Stimulated activated effector memory CD8-positive, alpha-beta T cell treated with anti-CD3 and anti-CD28 coated beads, Interleukin-12 subunit alpha, Interleukin-12 subunit beta, amount 100 ng/mL, for 72 hours (primary cell): ENCODE results near the gene CD19.

ENCODE experiments used
- ATAC-seq: fragments of 150-1000 bp; cut with Tn5 transposase; 2 replicates; pipeline ENCODE4 v1.10.0; 2021
- DNase-seq, 2 donors: peaks; one replicate each; pipeline ENCODE4 v3.0.0; 2021 to 2022; ENCODE audit warnings: low spot score in 2 of 2
- H3K27ac Mint-ChIP-seq: one replicate; pipeline ENCODE4 v1.8.0; 2022; ENCODE audit warnings: mild to moderate bottlenecking, mixed read lengths
- H3K36me3 Mint-ChIP-seq: one replicate; pipeline ENCODE4 v1.8.0; 2022; ENCODE audit warnings: mild to moderate bottlenecking, mixed read lengths
- H3K4me1 Mint-ChIP-seq: one replicate; pipeline ENCODE4 v1.8.0; 2022; ENCODE audit warnings: mixed read lengths
- H3K4me3 Mint-ChIP-seq: one replicate; pipeline ENCODE4 v1.8.0; 2022; ENCODE audit warnings: mild to moderate bottlenecking, mixed read lengths
- H3K9me3 Mint-ChIP-seq: one replicate; pipeline ENCODE4 v1.8.0; 2022; ENCODE audit warnings: mixed read lengths

The CD19 gene

DNA sequence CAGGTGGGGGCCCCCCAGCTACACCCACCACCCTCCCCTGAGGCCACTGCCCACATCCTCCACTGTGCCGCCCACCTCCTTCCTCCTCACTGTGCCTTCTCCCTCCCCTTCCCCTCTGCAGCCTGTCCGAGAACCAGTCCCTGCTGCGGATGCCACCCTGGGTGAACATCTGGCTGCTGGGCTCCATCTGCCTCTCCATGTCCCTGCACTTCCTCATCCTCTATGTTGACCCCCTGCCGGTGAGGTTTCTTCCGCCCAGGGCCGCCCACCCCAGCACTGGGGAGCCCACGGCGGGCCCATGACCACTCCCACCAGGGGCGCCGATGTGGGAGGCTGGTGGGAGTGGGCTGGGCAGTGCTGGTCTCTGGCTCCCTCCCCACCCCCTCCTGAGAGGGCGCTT lies 28.9 kb upstream of the CD19 start:
- H3K27ac Mint-ChIP-seq, result no peak overlapping the region
- no peak overlapping the region for H3K4me3 Mint-ChIP-seq
- no peaks in the 10 kb centered on the region for H3K4me1 Mint-ChIP-seq
- H3K9me3 Mint-ChIP-seq, result no peaks in the 10 kb centered on the region
- ATAC-seq, result peak; percentile 52
- peaks cover 22% of the 10 kb centered on the region for H3K36me3 Mint-ChIP-seq
- no peak for DNase-seq

DNA sequence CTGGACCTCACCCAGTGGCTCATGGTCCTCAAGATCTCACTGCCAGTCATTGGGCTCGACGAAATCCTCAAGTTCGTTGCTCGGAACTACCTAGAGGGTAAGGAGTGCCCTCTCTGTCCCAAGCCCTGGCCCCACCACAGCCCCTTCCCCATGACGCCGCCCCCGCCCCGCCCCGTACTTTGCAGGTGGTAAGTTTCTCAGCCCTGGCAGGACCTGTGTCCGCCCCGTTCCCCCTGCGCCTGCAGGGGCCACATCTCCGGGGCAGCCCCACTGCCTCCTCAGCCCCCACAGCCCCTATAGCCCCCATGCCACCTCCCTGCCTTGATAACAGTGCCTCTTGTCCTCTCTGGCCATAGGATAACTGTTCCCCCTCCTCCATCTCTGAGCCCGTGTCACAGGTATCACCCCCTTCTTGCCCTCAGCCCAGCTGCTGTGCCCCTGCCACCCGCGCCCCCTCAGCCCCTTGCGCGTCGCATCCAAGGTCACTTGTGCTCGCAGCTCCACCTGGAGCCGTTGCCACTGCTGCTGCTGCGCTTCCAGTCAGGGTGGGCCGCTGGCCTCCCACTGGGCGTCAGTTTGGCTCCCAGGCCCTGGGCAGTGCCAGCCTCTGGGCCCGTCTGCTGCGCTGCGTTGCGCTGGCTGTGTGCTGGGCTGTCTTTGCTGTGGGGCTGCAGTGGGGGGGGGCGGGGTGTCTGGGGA lies 28.3 kb upstream of the CD19 start:
- ATAC-seq (no peak), DNase-seq (no peak)
- Mint-ChIP-seq H3K4me1 (no peaks in the 10 kb centered on the region), H3K9me3 (no peaks in the 10 kb centered on the region), H3K4me3 (no peak overlapping the region), H3K27ac (no peak overlapping the region), H3K36me3 (peaks cover 25% of the 10 kb centered on the region)

DNA sequence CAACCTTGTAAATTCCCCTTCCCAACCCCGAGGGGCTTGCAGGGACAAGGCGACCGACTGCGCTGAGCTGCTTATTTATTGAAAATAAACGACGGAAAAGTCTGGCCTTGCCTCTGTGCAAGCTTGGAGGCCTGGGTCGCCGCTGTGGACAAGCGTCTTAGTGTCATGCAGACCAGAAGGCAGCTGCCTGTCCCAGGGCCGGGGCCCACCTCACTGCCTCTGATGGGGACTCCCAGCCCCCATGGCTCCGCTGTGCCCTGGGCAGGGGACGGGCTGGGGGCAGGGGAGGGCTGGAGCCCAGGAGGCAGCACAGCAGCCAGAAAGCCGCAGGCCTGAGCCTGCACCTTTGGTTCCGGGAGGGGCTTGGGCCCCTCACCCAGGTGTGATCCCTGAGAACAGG lies 27.4 kb upstream of the CD19 start:
- H3K9me3 Mint-ChIP-seq, result no peaks in the 10 kb centered on the region
- ATAC-seq, result no peak
- H3K4me1 Mint-ChIP-seq, result no peaks in the 10 kb centered on the region
- H3K4me3 Mint-ChIP-seq, result no peak overlapping the region
- H3K36me3 Mint-ChIP-seq, result peaks cover 31% of the 10 kb centered on the region
- no peak overlapping the region for H3K27ac Mint-ChIP-seq
- DNase-seq, result no peak

DNA sequence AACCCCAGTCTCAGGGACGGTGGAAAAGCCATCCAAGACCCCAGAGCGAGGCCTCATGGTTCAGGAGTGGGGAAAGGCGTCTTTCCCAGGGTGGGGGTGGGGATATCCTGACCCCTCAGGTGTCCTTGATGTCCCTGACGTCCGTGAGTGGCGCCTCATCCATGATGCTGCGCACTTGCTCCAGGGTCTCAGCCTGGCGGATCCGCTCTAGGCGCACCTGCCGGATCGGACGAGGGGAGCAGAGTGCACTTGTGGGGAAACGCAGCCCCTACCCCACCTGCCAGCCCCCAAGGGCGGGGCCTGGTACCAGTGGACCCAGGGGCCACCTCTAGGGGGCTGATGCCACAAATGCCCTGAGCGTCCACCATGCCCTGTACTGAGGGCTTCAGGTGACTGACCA lies 26.9 kb upstream of the CD19 start:
- Mint-ChIP-seq H3K4me1 (no peaks in the 10 kb centered on the region), H3K36me3 (peaks cover 36% of the 10 kb centered on the region), H3K27ac (no peak overlapping the region), H3K9me3 (no peaks in the 10 kb centered on the region), H3K4me3 (no peak overlapping the region)
- DNase-seq (no peak), ATAC-seq (no peak)

DNA sequence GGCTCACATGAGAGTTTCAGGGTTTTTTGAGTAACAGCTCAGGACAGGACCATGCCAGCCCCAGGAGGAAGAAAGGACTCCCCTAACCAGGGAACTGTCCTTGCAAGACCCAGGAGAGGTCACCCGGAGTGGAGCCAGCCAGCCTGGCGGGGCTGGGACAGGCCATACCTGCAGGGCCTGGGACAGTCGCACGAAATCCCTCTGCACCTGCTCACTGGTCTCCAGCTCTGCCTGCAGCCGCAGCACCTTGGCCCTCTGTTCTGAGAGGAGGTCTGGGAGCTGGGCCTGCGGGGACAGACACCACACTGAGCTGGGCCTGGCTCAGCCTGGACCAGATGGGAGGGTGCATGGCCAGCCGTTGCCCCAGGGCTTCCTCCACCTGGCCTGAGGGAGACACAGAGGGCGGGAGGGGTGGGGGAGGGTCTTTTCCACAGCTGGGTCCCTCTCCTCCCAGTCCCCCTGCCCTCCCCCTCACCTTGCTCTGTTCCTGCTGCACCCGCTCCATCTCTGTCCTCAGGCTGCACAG lies 26.5 kb upstream of the CD19 start:
- H3K4me1 Mint-ChIP-seq, result no peaks in the 10 kb centered on the region
- DNase-seq, result no peak
- H3K27ac Mint-ChIP-seq, result no peak overlapping the region
- H3K4me3 Mint-ChIP-seq, result no peak overlapping the region
- ATAC-seq, result no peak
- peaks cover 41% of the 10 kb centered on the region for H3K36me3 Mint-ChIP-seq
- H3K9me3 Mint-ChIP-seq, result no peaks in the 10 kb centered on the region

DNA sequence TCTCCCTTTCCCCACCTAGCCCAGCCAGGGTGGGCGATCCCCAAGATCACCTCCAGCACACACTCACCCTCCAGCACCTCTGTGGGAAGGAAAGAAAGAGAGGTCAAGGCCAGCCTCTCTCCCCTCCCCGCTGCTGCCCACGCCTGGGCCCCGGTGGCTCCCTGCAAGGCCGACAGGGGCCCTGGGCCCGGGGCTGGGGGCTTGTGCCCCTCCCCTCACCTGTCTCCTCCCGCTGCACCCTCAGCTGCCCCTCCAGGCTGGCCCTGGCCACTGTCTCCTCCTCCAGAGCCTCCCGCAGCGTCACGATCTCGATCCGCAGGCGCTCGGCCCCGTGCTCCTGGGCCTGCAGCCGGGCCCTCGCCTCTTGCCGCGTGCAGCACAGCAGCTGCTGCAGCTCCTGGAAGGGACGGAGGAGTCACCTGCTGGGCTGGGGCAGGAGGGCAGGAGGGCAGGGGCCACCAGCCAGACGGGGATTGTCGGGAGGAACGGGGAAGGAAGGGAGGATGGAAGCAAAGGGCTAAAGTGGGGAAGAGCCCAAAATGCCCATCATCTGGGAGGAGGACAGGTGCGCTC lies 25.9 kb upstream of the CD19 start:
- DNase-seq, result no peak
- Mint-ChIP-seq H3K9me3 (no peaks in the 10 kb centered on the region), H3K27ac (no peak overlapping the region), H3K36me3 (peaks cover 46% of the 10 kb centered on the region), H3K4me3 (no peak overlapping the region), H3K4me1 (no peaks in the 10 kb centered on the region)
- no peak for ATAC-seq

DNA sequence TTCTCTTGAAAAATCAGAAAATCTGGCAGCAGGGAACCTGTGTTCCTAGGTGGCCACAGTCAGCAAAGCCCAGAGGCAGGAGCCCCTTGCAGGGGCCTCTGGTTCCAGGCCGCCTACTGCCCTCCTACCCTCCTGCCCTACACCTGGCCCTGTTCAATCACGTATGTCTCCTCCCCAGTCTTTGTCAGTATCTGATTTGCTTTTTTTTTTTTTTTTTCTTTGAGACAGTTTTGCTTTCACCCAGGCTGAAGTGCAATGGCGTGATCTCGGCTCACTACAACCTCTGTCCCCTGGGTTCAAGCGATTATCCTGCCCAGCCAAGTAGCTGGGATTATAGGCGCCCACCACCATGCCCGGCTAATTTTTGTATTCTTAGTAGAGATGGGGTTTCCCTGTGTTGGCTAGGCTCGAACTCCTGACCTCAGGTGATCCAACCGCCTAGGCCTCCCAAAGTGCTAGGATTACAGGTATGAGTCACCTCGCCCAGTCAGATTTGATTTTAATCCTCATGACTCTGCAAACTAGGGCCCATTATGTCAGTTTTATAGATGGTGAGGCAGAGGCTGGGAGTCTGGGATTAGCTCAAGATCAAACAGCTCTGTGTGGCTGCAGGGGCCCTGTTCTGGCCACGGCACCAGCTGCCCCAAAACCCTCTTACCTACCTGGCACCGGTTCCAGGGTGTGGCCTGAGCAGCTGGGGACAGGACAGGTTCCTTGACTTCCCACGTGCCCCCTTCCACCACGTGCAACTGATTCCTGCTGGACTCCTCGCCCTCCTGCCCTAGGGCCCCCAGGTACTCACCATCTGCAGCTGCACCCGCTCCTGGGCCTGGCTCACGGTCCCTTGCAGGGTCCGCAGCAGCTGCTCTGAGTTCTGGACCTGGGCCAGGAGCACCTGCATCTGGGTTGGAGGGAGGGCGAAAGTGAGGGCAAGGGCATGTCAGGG lies 21.4 kb upstream of the CD19 start:
- Mint-ChIP-seq H3K27ac (no peak overlapping the region), H3K36me3 (peaks cover 85% of the 10 kb centered on the region), H3K9me3 (no peaks in the 10 kb centered on the region), H3K4me1 (no peaks in the 10 kb centered on the region), H3K4me3 (no peak overlapping the region)
- ATAC-seq (peak; percentile 58), DNase-seq (no peak)

DNA sequence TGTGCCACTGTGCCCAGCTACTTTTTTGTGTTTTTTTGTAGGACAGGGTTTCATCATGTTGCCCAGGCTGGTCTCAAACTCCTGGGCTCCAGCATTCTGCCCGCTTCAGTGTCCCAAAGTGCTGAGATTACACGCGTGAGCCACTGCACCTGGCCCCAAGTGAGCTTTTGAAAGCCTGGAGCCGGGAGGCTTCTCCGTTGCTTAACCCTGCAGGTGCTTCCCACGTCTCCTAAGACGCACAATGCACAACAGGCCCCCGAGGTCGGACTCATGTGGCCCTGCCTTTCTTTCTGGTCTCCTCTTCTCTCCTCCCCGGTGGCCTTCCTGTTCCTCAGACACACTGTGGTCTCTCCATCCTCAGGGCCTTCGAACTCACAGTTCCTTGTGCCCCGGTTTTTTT lies 19.2 kb upstream of the CD19 start:
- no peaks in the 10 kb centered on the region for H3K9me3 Mint-ChIP-seq
- H3K4me3 Mint-ChIP-seq, result no peak overlapping the region
- H3K4me1 Mint-ChIP-seq, result no peaks in the 10 kb centered on the region
- DNase-seq (no peak), ATAC-seq (no peak)
- peaks cover 90% of the 10 kb centered on the region for H3K36me3 Mint-ChIP-seq
- no peak overlapping the region for H3K27ac Mint-ChIP-seq

DNA sequence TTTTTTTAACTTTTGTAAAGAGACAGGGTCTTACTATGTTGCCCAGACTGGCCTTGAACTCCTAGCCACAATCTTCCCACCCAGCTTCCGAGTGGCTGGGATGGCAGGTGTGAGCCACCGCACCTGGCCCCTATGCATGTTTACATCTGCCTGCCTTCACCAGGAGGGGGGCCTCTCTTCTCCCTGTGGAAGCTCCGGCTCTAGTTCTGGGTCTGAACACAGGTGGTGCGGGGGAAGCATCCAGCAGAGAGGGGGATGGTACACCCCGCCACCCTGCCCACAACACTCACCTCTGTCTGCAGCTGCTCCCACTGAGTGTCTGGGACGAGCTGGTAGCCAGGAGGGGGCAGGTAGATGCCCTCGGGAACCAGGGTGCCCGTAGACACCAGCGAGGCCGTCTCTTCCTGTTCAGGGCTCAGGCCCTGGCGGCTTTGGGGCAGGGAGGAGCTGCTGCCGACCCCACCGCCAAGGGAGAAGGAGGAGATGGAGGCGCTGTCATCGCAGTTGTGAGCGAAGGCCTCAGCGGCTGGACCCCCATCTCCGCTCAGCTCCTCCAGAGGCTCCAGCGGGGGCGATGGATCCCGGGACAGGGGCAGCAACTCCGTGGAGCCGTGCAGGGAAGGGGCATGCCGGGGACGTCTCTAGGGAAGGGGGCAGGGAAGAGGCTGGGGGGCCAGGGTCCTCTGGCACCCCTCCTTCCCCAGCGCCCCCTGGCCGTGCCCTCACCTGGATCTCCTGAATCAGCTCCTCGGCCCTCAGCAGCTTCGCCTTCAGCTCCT lies 17.6 kb upstream of the CD19 start:
- Mint-ChIP-seq H3K9me3 (no peaks in the 10 kb centered on the region), H3K36me3 (peaks cover 97% of the 10 kb centered on the region), H3K4me3 (no peak overlapping the region), H3K4me1 (no peaks in the 10 kb centered on the region), H3K27ac (peak overlapping the region; percentile 3)
- ATAC-seq (no peak), DNase-seq (no peak)

DNA sequence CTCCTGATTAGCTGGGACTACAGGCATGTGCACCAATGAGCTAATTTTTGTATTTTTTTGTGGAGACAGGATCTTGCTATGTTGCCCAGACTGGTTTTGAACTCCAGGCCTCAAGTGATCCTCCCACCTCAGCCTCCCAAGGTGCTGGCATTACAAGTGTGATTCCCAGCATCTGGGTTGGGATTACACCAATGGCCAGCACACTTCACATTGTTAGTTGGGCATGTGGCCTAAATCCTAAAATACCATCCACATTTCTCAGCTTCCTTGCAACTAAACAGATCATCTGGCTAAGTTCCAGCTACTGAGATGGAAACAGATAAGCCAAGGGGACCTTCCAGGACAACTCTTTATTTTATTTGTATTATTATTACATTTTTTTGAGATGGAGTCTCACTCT lies 16.6 kb upstream of the CD19 start:
- ATAC-seq (no peak), DNase-seq (no peak)
- Mint-ChIP-seq H3K9me3 (no peaks in the 10 kb centered on the region), H3K36me3 (peaks cover 96% of the 10 kb centered on the region), H3K27ac (no peak overlapping the region), H3K4me1 (no peaks in the 10 kb centered on the region), H3K4me3 (no peak overlapping the region)

DNA sequence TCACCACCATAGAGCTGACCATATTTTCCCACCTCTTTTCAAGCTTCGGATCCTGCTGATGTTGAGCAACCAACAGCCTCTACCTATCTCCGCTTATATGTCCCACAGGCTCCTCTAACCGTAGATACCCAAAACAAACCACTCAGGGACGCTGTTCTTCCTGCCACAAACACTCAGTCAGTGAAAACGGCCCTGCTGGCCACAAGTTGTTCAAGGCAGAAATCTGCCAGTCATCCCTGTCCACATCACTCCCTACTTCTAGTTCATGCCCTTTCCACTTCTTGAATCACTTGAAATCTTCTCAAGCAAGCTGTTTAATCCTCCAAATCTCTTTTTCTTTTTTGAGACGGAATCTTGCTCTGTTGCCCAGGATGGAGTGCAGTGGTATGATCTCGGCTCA lies 14.7 kb upstream of the CD19 start:
- ATAC-seq (no peak), DNase-seq (no peak)
- no peaks in the 10 kb centered on the region for H3K9me3 Mint-ChIP-seq
- H3K4me1 Mint-ChIP-seq, result peaks cover 6% of the 10 kb centered on the region
- H3K4me3 Mint-ChIP-seq, result no peak overlapping the region
- no peak overlapping the region for H3K27ac Mint-ChIP-seq
- peaks cover 96% of the 10 kb centered on the region for H3K36me3 Mint-ChIP-seq

DNA sequence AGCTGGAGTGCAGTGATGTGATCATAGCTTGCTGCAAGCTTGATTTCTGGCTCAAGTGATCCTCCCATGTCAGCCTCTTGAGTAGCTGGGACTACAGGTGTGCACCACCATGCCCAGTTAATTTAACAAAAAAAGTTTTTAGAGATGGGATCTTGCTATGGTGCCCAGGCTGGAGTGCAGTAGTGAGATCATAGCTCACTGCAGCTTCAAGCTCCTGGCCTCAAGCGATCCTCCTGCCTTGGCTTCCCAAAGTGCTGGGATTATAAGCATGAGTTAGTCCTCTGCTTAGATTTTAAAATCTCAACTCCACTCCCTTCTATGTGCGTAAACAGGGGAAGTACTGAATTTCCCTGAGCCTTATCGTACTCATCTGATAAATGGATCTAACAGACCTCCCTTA lies 13.1 kb upstream of the CD19 start:
- H3K4me1 Mint-ChIP-seq, result peaks cover 11% of the 10 kb centered on the region

DNA sequence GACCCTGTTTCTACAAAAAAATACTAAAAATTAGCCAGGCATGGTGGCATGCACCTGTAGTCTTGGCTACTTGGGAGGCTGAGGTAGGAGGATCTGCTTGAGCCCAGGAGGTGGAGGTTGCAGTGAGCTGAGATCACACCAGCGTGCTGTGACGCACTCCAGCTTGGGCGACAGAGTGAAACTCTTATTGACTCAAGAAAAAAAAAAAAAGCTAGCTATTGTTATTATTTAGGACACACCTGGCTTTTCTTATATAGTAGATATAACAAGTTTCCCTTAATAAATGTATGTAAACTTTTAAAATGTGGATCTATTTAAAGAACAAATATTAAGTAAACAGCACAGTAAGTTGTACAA lies 8.6 kb upstream of the CD19 start:
- H3K4me3 Mint-ChIP-seq, result peak overlapping the region; percentile 95
- peaks cover 81% of the 10 kb centered on the region for H3K36me3 Mint-ChIP-seq
- H3K27ac Mint-ChIP-seq, result peak overlapping the region; percentile 85
- no peak for DNase-seq
- H3K9me3 Mint-ChIP-seq, result no peaks in the 10 kb centered on the region
- no peak for ATAC-seq
- H3K4me1 Mint-ChIP-seq, result peaks cover 32% of the 10 kb centered on the region

More for the DNA sequence above, 13.1 kb upstream of the CD19 start:
- DNase-seq (no peak), ATAC-seq (no peak)
- no peak overlapping the region for H3K27ac Mint-ChIP-seq
- peaks cover 96% of the 10 kb centered on the region for H3K36me3 Mint-ChIP-seq
- no peak overlapping the region for H3K4me3 Mint-ChIP-seq
- H3K9me3 Mint-ChIP-seq, result no peaks in the 10 kb centered on the region

DNA sequence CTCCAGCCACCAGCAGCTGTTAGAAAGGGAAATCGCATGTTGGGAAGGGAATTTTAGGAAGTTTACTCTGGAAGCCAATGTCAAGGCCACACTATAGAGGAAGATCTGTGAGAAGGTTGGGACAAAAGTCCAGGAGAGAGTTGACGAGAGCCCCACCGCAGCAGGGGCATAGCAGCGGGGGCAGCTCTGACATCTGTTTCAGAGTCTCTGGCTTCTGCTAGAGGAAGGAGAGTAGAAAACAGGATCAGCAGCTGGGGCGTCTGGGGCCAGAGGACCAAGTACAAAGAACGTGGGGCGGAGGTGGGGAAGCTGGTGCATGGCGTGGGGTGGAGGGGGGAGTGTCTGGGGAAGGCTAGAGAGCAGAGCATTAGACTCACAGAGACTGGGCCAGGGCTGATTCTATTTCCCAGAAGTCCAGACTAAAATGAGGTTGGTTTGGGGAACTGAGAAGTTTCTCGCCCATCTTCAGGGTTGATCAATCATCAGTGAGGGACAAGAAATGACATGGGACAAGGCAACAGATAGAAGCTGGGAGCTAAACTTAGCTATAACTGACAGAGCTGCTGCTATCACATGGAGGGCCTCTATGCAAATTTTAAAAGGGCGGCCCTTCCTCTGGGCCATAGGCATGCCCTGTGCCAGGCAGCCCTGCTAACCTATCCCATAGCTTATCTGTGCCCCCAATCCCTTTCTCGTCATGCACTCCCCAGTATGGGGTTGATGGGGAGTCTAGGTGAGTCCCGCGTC lies 7.9 kb upstream of the CD19 start:
- Mint-ChIP-seq H3K9me3 (no peaks in the 10 kb centered on the region), H3K4me3 (peak overlapping the region; percentile 95), H3K4me1 (peaks cover 32% of the 10 kb centered on the region), H3K36me3 (peaks cover 75% of the 10 kb centered on the region), H3K27ac (peak overlapping the region; percentile 85)
- DNase-seq (no peak), ATAC-seq (no peak)
